A549 (cell line): ENCODE data around the gene INCA1. TPM values are rescaled to one million over a fixed set of nuclear protein-coding genes. Genes with fewer than 3 reads are reported as not detected.

ENCODE experiments used
- ATAC-seq, 2 experiments: fragments of 200-7000 bp in 1 of 2; fragments of >200 bp in 1 of 2; cut with Nextera tagmentation in 1 of 2; cut with Tn5 transposase in 1 of 2; 3 replicates each; pipeline versions ENCODE4 v1.8.0 to v1.9.1; 2018 to 2020; ENCODE audit warnings: mild to moderate bottlenecking in 1 of 2, moderate library complexity in 1 of 2
- CTCF ChIA-PET: fragments of 300-600 bp; sonication (Branson Sonifier 250); formaldehyde crosslinking; extraction: SDS; loops from one replicate; lab custom pipeline; 2021; ENCODE audit warnings: antibody characterized with exemption, inconsistent platforms; lab: Yijun Ruan, JAX
- POLR2A ChIA-PET: fragments of 350-600 bp; formaldehyde crosslinking; extraction: SDS; loops from one replicate; lab custom pipeline; 2021; ENCODE audit warnings: antibody characterized with exemption, inconsistent platforms; lab: Yijun Ruan, JAX
- DNase-seq, 2 experiments: peaks; one replicate each; pipeline versions ENCODE4 v3.0.0 to v3.0.0-alpha.2; 2011 to 2016; ENCODE audit warnings: low read depth in 1 of 2, low spot score in 1 of 2
- FAIRE-seq: peaks from 2 replicates; lab custom pipeline; 2011; peaks lifted over from hg19 to GRCh38; lab: Jason Lieb, UNC
- H3K27ac ChIP-seq, 2 experiments: fragments of >200 bp; sonication (Bioruptor Twin); formaldehyde crosslinking; 3 replicates each; pipeline ENCODE4 v1.5.1; 2016 to 2017
- H3K4me1 ChIP-seq: fragments of >200 bp; sonication (Bioruptor Twin); formaldehyde crosslinking; 3 replicates; pipeline ENCODE4 v1.6.1; 2016
- H3K4me2 ChIP-seq: fragments of >200 bp; sonication (Bioruptor Twin); formaldehyde crosslinking; 3 replicates; pipeline ENCODE4 v1.6.1; 2016
- H3K4me3 ChIP-seq: fragments of >200 bp; sonication (Bioruptor Twin); formaldehyde crosslinking; 3 replicates; pipeline ENCODE4 v1.5.1; 2016
- H3K9me3 ChIP-seq: fragments of >200 bp; sonication (Bioruptor Twin); formaldehyde crosslinking; 3 replicates; pipeline ENCODE4 v1.6.1; 2016
- CBX2 ChIP-seq: fragments of 200-600 bp; sonication (generic); IDR thresholded peaks from 2 replicates; pipeline ENCODE4 v1.6.1; 2016; ENCODE audit warnings: low read depth, mild to moderate bottlenecking, borderline replicate concordance
- CEBPB ChIP-seq, 2 experiments: fragments of >200 bp in 1 of 2; sonication (Bioruptor Twin) in 1 of 2; formaldehyde crosslinking in 1 of 2; IDR thresholded peaks; 2 replicates each; pipeline ENCODE4 v1.6.1; 2012 to 2016
- CHD2 ChIP-seq: fragments of 150-350 bp; IDR thresholded peaks from 2 replicates; pipeline ENCODE4 v1.6.1; 2014; ENCODE audit warnings: low read length; ENCODE audit not compliant: partially characterized antibody
- CHD4 ChIP-seq: fragments of 200-600 bp; sonication (generic); IDR thresholded peaks from 2 replicates; pipeline ENCODE4 v1.6.1; 2016; ENCODE audit warnings: antibody characterized with exemption, mild to moderate bottlenecking, borderline replicate concordance
- FOSB ChIP-seq: fragments of 250-450 bp; sonication (Bioruptor Pico); IDR thresholded peaks from 2 replicates; pipeline ENCODE4 v1.5.0; 2020; ENCODE audit warnings: mild to moderate bottlenecking, moderate library complexity
- HOXA7 ChIP-seq: fragments of 250-450 bp; sonication (Bioruptor Pico); IDR thresholded peaks from 2 replicates; pipeline ENCODE4 v1.5.0; 2020; ENCODE audit warnings: mild to moderate bottlenecking, moderate library complexity
- JUN ChIP-seq, 2 experiments: fragments of >200 bp; sonication (Bioruptor Twin); formaldehyde crosslinking; IDR thresholded peaks; 2 replicates in 1 of 2; 3 replicates in 1 of 2; pipeline ENCODE4 v1.6.1; 2016 to 2017
- JUNB ChIP-seq: fragments of >200 bp; sonication (Bioruptor Twin); formaldehyde crosslinking; IDR thresholded peaks from 2 replicates; pipeline ENCODE4 v1.6.1; 2016
- KDM5A ChIP-seq: fragments of 200-600 bp; sonication (generic); IDR thresholded peaks from 2 replicates; pipeline ENCODE4 v1.6.1; 2016; ENCODE audit warnings: antibody characterized with exemption, mild to moderate bottlenecking
- MAZ ChIP-seq: fragments of 150-350 bp; IDR thresholded peaks from 2 replicates; pipeline ENCODE4 v1.6.1; 2014; ENCODE audit warnings: antibody characterized with exemption, low read depth, low read length, borderline replicate concordance
- NFE2L2 ChIP-seq: fragments of 150-350 bp; conservative IDR thresholded peaks from 2 replicates; pipeline ENCODE4 v1.6.1; 2014; ENCODE audit warnings: low read length
- NPAS2 ChIP-seq: fragments of 250-450 bp; sonication (Bioruptor Pico); IDR thresholded peaks from 2 replicates; pipeline ENCODE4 v1.8.0; 2022; ENCODE audit warnings: mild to moderate bottlenecking, moderate library complexity, borderline replicate concordance
- POLR2A ChIP-seq: IDR thresholded peaks from 2 replicates; pipeline ENCODE4 v1.6.1; 2012; ENCODE audit warnings: mild to moderate bottlenecking, low read length
- POLR2AphosphoS2 ChIP-seq: conservative IDR thresholded peaks from 2 replicates; pipeline ENCODE4 v1.6.1; 2012; ENCODE audit warnings: low read length, improper control_type of control experiment, inconsistent platforms
- SMC3 ChIP-seq: fragments of >200 bp; sonication (Bioruptor Twin); formaldehyde crosslinking; IDR thresholded peaks from 3 replicates; pipeline ENCODE4 v1.6.1; 2018; ENCODE audit warnings: inconsistent platforms
- TFCP2L1 ChIP-seq: fragments of 250-450 bp; sonication (Bioruptor Pico); IDR thresholded peaks from 2 replicates; pipeline ENCODE4 v1.5.0; 2021; ENCODE audit warnings: mild to moderate bottlenecking
- ZSCAN20 ChIP-seq: fragments of 250-450 bp; sonication (Bioruptor Pico); IDR thresholded peaks from 2 replicates; pipeline ENCODE4 v1.8.0; 2022; ENCODE audit warnings: mild to moderate bottlenecking, moderate library complexity
- WGBS: methylation state at CpG from one replicate; pipeline ENCODE4 v1.1.6; 2017; ENCODE audit errors: missing lambda C conversion rate; 5-methylcytosine and 5-hydroxymethylcytosine counted together
- polyA plus RNA-seq, 4 experiments: library from polyadenylated mRNA; depleted of rRNA in 3 of 4; stranded (reverse); fragments of >200 nt; fragmentation: RNase III in 1 of 4; extraction: RNeasy Plus Mini Kit Qiagen cat#74134 plus additional on column Dnase treatment in 1 of 4; gene quantifications; 2 replicates in 3 of 4; 3 replicates in 1 of 4; pipeline ENCODE4 v1.2.3, GENCODE V29; 2011 to 2017
- TF ChIP-seq, protein P1 (sequence below): fragments of 250-450 bp; sonication (Bioruptor Pico); IDR thresholded peaks from 2 replicates; pipeline ENCODE4 v1.5.0; 2021; ENCODE audit warnings: mild to moderate bottlenecking, moderate library complexity, borderline replicate concordance
- TF ChIP-seq, protein P2 (sequence below): IDR thresholded peaks from 2 replicates; pipeline ENCODE4 v1.6.1; 2012
- TF ChIP-seq, protein P3 (sequence below): fragments of 200-600 bp; sonication (generic); IDR thresholded peaks from 2 replicates; pipeline ENCODE4 v1.6.1; 2016; ENCODE audit warnings: antibody characterized with exemption, mild to moderate bottlenecking, moderate library complexity
- TF ChIP-seq, protein P4 (sequence below): IDR thresholded peaks from 2 replicates; pipeline ENCODE4 v1.6.1; 2012; ENCODE audit warnings: low read depth, borderline replicate concordance
- TF ChIP-seq, protein P5 (sequence below): fragments of >200 bp; sonication (Bioruptor Twin); formaldehyde crosslinking; IDR thresholded peaks from 3 replicates; pipeline ENCODE4 v1.6.1; 2016
- TF ChIP-seq, protein P6 (sequence below): fragments of 450-650 bp; IDR thresholded peaks from 2 replicates; pipeline ENCODE4 v1.6.1; 2014; ENCODE audit warnings: antibody characterized with exemption

Gene INCA1
- polyA plus RNA-seq, 2 of the 4 experiments (the other 2 are of a cell fraction) = 0.66 to 1.1 TPM

DNA sequence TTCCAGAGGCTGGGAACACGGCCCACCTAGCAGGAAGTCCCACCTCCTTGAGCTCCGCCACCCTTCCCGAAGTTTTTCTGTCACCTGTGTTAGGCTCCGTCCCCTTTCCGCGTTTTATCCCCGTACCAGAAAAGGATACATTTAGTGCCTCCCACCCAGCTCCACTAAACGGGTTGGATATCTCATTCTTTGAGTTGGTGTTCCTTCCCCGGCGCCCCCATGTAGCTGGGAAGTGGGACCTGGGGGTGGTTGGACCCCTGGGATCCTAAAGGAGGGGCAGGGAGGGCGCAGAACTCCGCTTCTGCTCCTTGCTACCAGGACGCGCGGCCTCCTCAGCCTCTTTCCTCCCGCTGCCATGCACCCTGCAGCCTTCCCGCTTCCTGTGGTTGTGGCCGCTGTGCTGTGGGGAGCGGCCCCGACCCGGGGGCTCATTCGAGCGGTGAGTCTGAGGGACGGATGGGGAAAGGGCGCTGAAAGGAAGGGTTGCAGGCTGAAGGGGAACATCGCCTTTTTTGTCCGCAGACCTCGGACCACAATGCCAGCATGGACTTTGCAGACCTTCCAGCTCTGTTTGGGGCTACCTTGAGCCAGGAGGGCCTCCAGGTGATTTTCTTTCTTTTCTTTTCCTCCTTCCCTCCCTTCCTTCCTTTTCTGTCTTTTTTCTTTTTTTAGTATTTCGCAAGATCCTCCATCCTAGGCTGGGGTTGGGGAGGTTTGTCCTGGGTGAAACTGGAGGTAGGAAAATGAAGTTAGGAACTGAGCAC is 56.6 kb downstream of the INCA1 start (continued):
- TF ChIP-seq NPAS2 (CRISPR knock-in tag) = no peak
- TF ChIP-seq POLR2AphosphoS2 = peak; percentile 89
- TF ChIP-seq CEBPB (IDR thresholded peaks at IDR 0.05) = peak in 1 of 2 experiments; percentile 66; a peak in 2 of 4 replicates
- TF ChIP-seq, protein P1, sequence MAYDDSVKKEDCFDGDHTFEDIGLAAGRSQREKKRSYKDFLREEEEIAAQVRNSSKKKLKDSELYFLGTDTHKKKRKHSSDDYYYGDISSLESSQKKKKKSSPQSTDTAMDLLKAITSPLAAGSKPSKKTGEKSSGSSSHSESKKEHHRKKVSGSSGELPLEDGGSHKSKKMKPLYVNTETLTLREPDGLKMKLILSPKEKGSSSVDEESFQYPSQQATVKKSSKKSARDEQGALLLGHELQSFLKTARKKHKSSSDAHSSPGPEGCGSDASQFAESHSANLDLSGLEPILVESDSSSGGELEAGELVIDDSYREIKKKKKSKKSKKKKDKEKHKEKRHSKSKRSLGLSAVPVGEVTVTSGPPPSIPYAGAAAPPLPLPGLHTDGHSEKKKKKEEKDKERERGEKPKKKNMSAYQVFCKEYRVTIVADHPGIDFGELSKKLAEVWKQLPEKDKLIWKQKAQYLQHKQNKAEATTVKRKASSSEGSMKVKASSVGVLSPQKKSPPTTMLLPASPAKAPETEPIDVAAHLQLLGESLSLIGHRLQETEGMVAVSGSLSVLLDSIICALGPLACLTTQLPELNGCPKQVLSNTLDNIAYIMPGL (CRISPR knock-in tag) = no peak
- peak; percentile 69 for TF ChIP-seq KDM5A
- TF ChIP-seq, all 56 proteins: peak for 8

DNA sequence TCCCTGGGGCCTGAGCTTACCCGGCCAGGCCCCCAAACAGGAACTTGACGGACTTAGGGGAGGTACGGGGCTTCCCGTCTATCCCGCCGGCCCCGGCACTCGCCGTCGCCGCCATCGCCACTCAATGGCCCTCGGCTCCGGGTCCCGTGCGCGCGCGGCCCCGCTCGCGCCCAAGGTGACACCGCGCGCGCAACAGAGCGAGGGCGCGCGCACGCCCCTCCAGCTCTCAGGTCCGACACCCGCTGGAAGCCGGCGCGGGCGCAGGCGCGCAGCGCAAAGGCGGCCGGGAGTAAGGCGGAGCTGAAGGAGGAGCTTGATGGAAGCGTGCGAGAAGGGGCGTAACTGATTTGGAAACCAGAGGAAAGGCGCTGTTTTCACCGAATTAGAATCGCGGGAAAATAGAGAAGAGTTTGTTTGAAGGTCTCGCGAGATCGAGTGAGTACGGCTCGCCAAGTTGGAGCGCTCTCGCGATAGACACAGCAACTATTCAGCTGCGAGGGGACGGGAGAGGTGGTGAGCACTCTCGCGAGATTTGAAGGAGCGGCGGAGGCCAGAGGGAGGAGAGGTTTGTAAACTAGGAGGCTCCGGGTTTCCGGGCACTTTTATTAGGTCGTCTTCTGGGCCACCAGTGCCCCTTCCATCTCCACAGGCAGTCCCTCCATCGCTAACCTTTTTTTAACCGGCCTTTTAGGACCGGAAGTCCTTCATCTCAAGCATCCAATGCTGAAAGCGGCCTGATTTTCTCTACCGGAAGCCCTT is 57.3 kb downstream of the INCA1 start, which contains the start of the genes RNF167 and SLC25A11:
RNF167 (plus strand) TSS at position 473 of the 759 bp plus-strand sequence. CDS start 642 bp downstream, outside the sequence.
SLC25A11 (minus strand) TSS at position 251 of the 759 bp plus-strand sequence; CDS start at position 115, 136 bp downstream.
- Histone ChIP-seq H3K4me3 (peak within 1 kb of the TSS; percentile 85), H3K4me1 (peaks cover 49% of the 10 kb centered on the region), H3K9me3 (no peaks in the 10 kb centered on the region), H3K27ac (peak within 1 kb of the TSS; percentile 89 to 93), H3K4me2 (peak within 1 kb of the TSS; percentile 94)
- ATAC-seq = peak; percentile 80 to 81
- FAIRE-seq = peak; percentile 97
- DNase-seq = peak; percentile 99 to 100
- POLR2A ChIA-PET = interaction anchor here (0.6 to 3.2 kb wide), 23 partner anchors 9 to 230 kb away, joined by 3 to 83 read pairs (median 6); partner anchors contain the start of genes ARRB2, CAMTA2, CHRNE and ENO3
- CTCF ChIA-PET = interaction anchor here (0.5 to 3.5 kb wide), 19 partner anchors 11 to 150 kb away, joined by 3 to 33 read pairs (median 5); partner anchors contain the start of genes CAMTA2, CHRNE and SPAG7
- WGBS = 2% methylated on average over 53 of the region's 72 CpGs
- no peak for TF ChIP-seq FOSB (CRISPR knock-in tag)
- peak; percentile 48 to 81; a peak in 4 of 5 replicates for TF ChIP-seq JUN (IDR thresholded peaks at IDR 0.05)
- TF ChIP-seq CBX2 = no peak
- TF ChIP-seq MAZ = 0 out of 2 replicates have a peak, but pooled peaks have one; percentile 30
- no peak for TF ChIP-seq SMC3
- peak; percentile 76; the same call in 1 of the 2 replicates for TF ChIP-seq TFCP2L1 (CRISPR knock-in tag)
- TF ChIP-seq, protein P1 (CRISPR knock-in tag) = no peak
- TF ChIP-seq JUNB = no peak
- TF ChIP-seq, protein P2, sequence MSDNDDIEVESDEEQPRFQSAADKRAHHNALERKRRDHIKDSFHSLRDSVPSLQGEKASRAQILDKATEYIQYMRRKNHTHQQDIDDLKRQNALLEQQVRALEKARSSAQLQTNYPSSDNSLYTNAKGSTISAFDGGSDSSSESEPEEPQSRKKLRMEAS = peak; percentile 76
- TF ChIP-seq CHD4 = no peak
- TF ChIP-seq, protein P3, sequence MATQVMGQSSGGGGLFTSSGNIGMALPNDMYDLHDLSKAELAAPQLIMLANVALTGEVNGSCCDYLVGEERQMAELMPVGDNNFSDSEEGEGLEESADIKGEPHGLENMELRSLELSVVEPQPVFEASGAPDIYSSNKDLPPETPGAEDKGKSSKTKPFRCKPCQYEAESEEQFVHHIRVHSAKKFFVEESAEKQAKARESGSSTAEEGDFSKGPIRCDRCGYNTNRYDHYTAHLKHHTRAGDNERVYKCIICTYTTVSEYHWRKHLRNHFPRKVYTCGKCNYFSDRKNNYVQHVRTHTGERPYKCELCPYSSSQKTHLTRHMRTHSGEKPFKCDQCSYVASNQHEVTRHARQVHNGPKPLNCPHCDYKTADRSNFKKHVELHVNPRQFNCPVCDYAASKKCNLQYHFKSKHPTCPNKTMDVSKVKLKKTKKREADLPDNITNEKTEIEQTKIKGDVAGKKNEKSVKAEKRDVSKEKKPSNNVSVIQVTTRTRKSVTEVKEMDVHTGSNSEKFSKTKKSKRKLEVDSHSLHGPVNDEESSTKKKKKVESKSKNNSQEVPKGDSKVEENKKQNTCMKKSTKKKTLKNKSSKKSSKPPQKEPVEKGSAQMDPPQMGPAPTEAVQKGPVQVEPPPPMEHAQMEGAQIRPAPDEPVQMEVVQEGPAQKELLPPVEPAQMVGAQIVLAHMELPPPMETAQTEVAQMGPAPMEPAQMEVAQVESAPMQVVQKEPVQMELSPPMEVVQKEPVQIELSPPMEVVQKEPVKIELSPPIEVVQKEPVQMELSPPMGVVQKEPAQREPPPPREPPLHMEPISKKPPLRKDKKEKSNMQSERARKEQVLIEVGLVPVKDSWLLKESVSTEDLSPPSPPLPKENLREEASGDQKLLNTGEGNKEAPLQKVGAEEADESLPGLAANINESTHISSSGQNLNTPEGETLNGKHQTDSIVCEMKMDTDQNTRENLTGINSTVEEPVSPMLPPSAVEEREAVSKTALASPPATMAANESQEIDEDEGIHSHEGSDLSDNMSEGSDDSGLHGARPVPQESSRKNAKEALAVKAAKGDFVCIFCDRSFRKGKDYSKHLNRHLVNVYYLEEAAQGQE = peak; percentile 100
- TF ChIP-seq CHD2 = peak; percentile 100
- TF ChIP-seq, protein P4, sequence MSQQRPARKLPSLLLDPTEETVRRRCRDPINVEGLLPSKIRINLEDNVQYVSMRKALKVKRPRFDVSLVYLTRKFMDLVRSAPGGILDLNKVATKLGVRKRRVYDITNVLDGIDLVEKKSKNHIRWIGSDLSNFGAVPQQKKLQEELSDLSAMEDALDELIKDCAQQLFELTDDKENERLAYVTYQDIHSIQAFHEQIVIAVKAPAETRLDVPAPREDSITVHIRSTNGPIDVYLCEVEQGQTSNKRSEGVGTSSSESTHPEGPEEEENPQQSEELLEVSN = peak; percentile 61
- no peak for TF ChIP-seq ZSCAN20
- TF ChIP-seq, protein P5, sequence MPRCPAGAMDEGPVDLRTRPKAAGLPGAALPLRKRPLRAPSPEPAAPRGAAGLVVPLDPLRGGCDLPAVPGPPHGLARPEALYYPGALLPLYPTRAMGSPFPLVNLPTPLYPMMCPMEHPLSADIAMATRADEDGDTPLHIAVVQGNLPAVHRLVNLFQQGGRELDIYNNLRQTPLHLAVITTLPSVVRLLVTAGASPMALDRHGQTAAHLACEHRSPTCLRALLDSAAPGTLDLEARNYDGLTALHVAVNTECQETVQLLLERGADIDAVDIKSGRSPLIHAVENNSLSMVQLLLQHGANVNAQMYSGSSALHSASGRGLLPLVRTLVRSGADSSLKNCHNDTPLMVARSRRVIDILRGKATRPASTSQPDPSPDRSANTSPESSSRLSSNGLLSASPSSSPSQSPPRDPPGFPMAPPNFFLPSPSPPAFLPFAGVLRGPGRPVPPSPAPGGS = peak; percentile 89; the same call in 2 of the 3 replicates
- peak; percentile 91 for TF ChIP-seq POLR2A
- TF ChIP-seq HOXA7 (CRISPR knock-in tag) = no peak
- no peak for TF ChIP-seq NFE2L2
- TF ChIP-seq, protein P6, sequence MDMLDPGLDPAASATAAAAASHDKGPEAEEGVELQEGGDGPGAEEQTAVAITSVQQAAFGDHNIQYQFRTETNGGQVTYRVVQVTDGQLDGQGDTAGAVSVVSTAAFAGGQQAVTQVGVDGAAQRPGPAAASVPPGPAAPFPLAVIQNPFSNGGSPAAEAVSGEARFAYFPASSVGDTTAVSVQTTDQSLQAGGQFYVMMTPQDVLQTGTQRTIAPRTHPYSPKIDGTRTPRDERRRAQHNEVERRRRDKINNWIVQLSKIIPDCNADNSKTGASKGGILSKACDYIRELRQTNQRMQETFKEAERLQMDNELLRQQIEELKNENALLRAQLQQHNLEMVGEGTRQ = no peak
